Sigmoid colon (tissue), 4 donors: ENCODE measurements around the gene PPP1R14B.

ENCODE experiments used
- CTCF ChIP-seq, 4 experiments: fragments of 450-650 bp in 3 of 4; fragments of 200-600 bp in 1 of 4; IDR thresholded peaks; one replicate each; pipeline ENCODE4 v1.5.1; 2016 to 2019; ENCODE audit warnings: antibody characterized with exemption in 4 of 4, mild to moderate bottlenecking in 3 of 4, moderate library complexity in 2 of 4
- POLR2A ChIP-seq, 2 donors: fragments of 450-650 bp; IDR thresholded peaks; one replicate each; pipeline ENCODE4 v1.6.1; 2016; ENCODE audit warnings: antibody characterized with exemption in 2 of 2, mild to moderate bottlenecking in 2 of 2, moderate library complexity in 2 of 2
- POLR2AphosphoS5 ChIP-seq, 4 donors: sonication (generic); formaldehyde crosslinking; IDR thresholded peaks; one replicate each; pipeline ENCODE4 v1.6.1; 2017; ENCODE audit warnings: antibody characterized with exemption in 4 of 4

- TF ChIP-seq CTCF (IDR thresholded peaks at IDR 0.05) (no peak), POLR2A (IDR thresholded peaks at IDR 0.05) (no peak), POLR2AphosphoS5 (IDR thresholded peaks at IDR 0.05) (no peak)
Measured at GRCh38 chr11:64251753-64252002, 4.9 kb upstream of the PPP1R14B start.
